Subcutaneous adipose tissue (tissue), 4 donors: Measurements from ENCODE around the gene KCNK16. TPM values are rescaled to one million over a fixed set of nuclear protein-coding genes. Genes with fewer than 3 reads are reported as not detected.

ENCODE experiments used
- total RNA-seq, 4 donors: library from RNA; depleted of rRNA; stranded (reverse); fragments of >200 nt; gene quantifications; one replicate each; pipeline ENCODE4 v1.1.0, GENCODE V29; 2016
- TF ChIP-seq, protein P1 (sequence below): fragments of 450-650 bp; IDR thresholded peaks from one replicate; pipeline ENCODE4 v1.5.1; 2016; ENCODE audit warnings: low read depth, mild to moderate bottlenecking, control low read depth, antibody characterized with exemption, moderate library complexity

Gene KCNK16
- total RNA-seq, 4 donors from 2014 or later, result not detected

DNA sequence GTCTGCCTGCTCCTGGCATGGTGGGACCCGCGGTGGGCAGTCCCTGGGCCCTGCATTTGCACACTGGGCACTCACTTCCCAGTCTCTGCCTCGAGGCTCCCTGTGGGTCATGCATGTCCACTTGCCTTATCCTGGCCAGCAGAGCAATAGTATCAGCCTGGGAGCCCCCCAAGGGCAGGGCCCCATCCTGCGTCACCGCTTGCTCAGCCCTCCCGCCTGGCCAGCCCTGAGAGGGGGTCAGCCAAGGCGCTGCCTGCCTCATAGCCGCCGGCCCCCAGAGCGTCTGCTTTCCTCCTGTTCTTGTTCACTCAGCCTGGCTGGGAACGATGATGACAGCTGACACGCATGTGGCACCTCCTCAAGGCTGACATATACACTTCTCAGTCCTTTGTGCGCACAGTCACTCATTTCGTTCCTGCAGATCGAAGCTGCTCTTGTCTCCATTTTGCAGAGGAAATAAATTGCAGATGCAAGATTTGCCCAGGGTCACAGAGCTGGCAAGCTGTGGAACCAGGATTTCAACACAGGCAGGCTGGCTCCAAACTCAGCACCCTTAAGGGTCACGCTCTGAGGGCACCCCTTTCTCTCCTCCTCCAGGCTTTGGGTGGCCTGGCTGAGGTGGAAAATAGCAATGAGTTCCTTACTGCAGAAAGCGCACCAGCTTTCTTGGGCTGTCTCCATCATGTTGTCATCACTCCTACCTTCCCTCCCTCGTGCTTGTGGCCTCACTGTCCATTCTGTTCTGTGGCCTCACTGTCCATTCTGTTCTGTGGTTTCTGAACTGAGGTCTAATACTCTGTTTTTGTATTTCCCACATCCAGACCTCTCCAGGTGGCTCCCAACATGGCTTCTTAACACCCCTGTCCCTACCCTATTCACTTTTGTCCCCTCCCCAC, 25.5 kb downstream of the KCNK16 start:
- TF ChIP-seq, protein P1, sequence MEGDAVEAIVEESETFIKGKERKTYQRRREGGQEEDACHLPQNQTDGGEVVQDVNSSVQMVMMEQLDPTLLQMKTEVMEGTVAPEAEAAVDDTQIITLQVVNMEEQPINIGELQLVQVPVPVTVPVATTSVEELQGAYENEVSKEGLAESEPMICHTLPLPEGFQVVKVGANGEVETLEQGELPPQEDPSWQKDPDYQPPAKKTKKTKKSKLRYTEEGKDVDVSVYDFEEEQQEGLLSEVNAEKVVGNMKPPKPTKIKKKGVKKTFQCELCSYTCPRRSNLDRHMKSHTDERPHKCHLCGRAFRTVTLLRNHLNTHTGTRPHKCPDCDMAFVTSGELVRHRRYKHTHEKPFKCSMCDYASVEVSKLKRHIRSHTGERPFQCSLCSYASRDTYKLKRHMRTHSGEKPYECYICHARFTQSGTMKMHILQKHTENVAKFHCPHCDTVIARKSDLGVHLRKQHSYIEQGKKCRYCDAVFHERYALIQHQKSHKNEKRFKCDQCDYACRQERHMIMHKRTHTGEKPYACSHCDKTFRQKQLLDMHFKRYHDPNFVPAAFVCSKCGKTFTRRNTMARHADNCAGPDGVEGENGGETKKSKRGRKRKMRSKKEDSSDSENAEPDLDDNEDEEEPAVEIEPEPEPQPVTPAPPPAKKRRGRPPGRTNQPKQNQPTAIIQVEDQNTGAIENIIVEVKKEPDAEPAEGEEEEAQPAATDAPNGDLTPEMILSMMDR, result no peak

DNA sequence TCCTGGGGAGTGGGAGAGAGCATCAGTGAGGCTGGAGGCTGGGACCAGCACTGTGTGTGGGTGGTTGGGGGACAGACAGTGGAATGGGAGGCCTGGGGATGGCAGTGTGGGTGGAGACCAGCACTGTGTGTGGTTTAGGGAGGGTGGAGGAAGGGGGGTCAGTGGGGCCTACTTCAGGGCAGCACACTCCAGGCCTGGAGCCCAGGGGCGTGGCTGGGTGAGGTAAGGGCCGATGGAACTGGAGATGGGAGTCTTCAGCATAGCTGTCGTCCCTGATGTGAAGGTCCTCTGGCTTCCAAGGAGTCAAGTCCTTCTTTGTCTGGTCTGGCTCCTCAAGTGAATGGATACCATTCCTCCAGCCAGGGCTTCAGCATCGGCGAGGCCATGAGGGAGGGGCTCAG, 26.9 kb downstream of the KCNK16 start:
- TF ChIP-seq, protein P1, result no peak

DNA sequence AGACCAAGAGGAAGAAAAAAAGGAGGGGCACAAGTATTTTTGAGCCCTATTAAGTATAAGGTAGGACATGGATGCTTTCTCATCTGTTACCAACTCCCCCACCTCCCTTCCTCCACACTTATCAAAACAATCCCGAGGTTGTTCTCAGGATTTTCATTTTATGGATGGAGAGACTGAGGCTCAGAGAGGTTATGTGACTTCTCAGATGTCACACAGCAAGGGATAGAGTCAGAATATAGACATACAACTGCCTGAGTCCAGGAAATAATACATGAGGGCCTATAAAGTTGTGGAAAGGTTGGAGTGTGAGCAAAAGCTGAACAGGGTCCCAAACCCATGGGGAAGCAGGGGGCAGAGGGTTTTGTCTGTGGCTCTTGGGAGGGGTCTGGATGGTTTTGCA, 27.6 kb downstream of the KCNK16 start:
- TF ChIP-seq, protein P1, result no peak

DNA sequence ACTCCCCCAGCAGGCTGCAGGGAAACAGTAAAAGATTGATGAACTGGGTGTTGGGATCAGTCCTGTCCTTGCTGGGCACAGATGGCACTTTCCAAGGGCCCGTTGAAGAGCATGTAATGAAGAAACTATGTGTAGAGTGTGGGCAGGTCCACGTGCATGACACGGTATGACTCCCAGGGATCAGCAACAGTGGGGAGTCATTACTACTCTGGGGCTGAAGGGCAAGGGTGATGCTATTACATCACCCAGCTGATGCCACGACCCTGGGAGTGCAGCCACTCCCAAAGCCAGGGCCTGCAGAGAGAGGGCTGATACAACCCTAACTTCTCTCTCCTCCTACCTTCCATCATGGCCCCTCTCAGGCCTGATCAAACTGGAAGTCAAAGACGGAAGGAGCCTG, 28.4 kb downstream of the KCNK16 start:
- TF ChIP-seq, protein P1, result no peak

GRCh38 chr6:39292637-39293036, 29.9 kb downstream of the KCNK16 start:
- TF ChIP-seq, protein P1, result no peak

GRCh38 chr6:39289490-39289889, 33.0 kb downstream of the KCNK16 start:
- TF ChIP-seq, protein P1, result no peak

DNA sequence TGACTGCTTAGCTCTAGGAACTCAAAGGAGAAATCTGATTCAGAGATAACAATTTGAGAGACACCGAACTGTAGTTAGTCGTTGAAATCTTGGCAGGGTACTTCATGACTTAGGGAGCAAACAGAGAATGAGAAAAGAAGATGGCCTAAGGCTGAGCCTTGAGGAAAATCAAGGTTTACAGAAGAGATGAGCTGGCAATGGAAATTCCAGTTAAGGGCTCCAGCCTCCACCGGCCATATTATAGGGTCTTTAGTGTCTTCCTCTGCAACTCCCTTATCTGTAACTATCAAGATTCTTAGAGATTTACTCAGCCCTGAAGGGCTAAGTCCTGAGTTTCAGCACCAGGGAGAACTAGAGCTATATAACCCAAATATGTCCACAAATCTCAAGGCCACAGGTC, 34.9 kb downstream of the KCNK16 start:
- TF ChIP-seq, protein P1, result no peak
